ENCODE measurements around the gene EIPR1. TPM values are rescaled to one million over a fixed set of nuclear protein-coding genes. Genes with fewer than 3 reads are reported as not detected.

The EIPR1 gene
- total RNA-seq, 1 donor from 2014 or later, result 52.9 TPM

Other genes with a start within 250 kb of the EIPR1 start
- gene TRAPPC12, start 1.9 kb upstream of the EIPR1 start, total RNA-seq, result 49.8 and 62.6 TPM in 2 replicates
- gene ADI1, start 141.7 kb upstream of the EIPR1 start, total RNA-seq, result 39.9 and 44.4 TPM in 2 replicates
- gene RNASEH1, start 180.5 kb upstream of the EIPR1 start, total RNA-seq, result 30.6 and 32.9 TPM in 2 replicates
- gene RPS7, start 197.4 kb upstream of the EIPR1 start, total RNA-seq, result 1,520 and 2,124 TPM in 2 replicates
- not detected in 2 replicates for gene COLEC11, start 217.3 kb upstream of the EIPR1 start, total RNA-seq

Data from myocyte (in vitro differentiated cells).